Measurements from ENCODE around the gene XPC.
A peak's percentile ranks its signal among the peaks of the same experiment; 100 is the strongest.

Gene XPC

DNA sequence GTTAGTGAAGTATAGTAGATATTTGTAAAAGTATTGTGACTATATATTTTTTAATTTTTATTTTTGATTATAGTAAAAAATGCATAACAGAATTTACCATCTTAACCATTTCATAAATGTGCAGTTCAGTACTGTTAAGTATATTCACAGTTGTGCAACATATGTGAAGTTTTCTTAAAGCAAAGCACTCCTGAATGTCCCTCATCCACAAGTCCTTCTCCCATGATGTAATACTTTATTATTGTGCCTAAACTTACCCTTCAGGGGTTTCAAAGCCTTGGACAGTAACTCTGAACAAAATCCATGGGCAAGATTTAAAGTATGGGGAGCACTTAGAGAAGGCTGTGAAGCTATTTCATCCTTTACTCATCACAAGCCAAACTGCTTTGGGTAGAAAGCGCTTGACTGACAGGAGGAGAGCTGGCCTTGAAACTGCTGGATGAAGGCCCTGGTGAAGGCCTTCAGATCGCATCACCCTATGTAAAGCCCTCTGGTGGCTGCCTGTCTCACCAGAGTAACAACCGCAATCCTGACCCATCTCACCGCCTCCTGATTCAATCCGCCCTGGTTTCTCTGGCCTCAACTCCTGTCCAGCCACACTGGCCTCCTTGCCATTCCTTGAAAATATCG, 28.3 kb upstream of the XPC start:
- H3K27ac ChIP-seq: no peak overlapping the region
- TF ChIP-seq ZFX (IDR thresholded peaks at IDR 0.05): no peak
- TF ChIP-seq, protein P1, sequence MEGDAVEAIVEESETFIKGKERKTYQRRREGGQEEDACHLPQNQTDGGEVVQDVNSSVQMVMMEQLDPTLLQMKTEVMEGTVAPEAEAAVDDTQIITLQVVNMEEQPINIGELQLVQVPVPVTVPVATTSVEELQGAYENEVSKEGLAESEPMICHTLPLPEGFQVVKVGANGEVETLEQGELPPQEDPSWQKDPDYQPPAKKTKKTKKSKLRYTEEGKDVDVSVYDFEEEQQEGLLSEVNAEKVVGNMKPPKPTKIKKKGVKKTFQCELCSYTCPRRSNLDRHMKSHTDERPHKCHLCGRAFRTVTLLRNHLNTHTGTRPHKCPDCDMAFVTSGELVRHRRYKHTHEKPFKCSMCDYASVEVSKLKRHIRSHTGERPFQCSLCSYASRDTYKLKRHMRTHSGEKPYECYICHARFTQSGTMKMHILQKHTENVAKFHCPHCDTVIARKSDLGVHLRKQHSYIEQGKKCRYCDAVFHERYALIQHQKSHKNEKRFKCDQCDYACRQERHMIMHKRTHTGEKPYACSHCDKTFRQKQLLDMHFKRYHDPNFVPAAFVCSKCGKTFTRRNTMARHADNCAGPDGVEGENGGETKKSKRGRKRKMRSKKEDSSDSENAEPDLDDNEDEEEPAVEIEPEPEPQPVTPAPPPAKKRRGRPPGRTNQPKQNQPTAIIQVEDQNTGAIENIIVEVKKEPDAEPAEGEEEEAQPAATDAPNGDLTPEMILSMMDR (conservative IDR thresholded peaks at IDR 0.05): no peak

DNA sequence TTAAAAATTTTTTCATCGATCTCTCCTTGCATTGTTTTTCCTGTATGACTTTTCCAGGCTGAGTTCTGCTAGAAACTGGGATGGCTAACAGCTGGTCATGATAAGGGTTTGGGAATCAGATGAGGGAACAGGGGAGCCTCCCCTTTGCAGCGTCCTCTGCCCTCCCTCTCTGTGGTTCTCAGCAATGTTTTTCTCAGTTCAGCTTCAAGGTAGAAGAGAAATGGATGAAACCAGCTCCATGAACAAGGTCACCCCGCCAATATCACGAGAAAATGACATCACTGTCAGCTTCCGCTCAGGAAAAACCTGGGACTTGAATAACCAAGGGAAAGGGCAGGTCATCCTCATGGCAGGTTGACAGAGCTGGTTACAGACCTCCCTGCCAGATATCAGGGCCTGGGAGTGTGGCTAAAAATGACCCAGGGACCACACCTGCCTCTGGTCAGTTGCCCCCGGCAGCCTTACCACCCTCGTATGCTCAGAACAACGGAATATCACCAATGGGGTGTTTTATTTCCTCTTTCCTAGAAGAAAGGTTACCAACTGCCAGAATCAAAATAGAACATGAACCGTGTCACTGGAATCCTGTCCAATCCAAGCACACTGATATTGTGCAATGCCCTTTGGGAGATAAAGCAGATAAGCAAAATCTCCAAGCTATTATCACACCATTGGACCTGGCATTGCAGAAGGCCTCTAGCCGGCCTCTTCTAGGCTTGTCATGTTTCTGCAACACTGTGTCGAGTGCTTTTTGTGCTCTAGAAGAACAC, 26.3 kb upstream of the XPC start:
- peak overlapping the region; percentile 21; the same call in 1 of the 2 replicates for H3K27ac ChIP-seq
- TF ChIP-seq, protein P1 (conservative IDR thresholded peaks at IDR 0.05): no peak
- no peak for TF ChIP-seq ZFX (IDR thresholded peaks at IDR 0.05)

- no peak overlapping the region; the same call in 1 of the 2 replicates for H3K27ac ChIP-seq
- TF ChIP-seq ZFX (IDR thresholded peaks at IDR 0.05): no peak
- TF ChIP-seq, protein P1 (conservative IDR thresholded peaks at IDR 0.05): peak; percentile 85
These were observed 25.2 kb upstream of the XPC start for GRCh38 chr3:14203521-14204079.

GRCh38 chr3:14202874-14203520, 24.6 kb upstream of the XPC start:
- TF ChIP-seq ZFX (IDR thresholded peaks at IDR 0.05): no peak
- TF ChIP-seq, protein P1 (conservative IDR thresholded peaks at IDR 0.05): no peak
- no peak overlapping the region for H3K27ac ChIP-seq

DNA sequence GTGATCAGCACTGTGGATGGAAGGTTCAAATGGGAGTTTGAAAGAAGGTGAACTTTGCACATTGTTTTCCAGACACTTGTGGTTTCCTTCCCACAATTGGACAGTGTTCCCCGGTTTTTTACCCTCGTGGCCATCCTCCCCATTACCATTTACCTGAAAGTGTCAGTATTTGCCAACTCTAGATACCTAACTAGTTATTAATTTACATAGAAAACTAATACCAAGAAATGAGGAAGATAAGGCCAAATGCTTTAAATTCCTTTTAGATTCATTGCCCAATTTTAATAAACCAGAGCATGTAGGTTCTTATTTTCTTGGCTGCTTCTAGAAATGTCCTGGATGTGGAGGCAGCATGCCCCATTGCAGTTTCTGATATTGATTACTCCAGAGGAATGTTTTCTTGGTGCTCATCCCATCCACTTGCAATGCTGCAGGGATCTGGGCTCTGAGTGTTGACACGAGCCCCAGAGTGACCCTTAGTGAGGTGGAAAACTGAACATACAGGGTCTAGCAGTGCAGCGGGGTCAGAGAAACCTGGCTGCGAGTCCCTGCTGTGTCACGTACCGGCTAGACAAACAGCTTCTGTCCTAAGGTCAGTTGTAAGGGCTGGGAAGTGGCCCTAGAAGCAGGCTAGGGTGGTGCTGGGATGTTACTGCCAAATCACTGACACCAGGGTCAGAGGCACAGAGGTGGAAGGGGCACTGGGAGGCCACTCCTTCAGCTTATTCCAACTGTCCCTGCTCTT, 23.7 kb upstream of the XPC start:
- no peak for TF ChIP-seq ZFX (IDR thresholded peaks at IDR 0.05)
- TF ChIP-seq, protein P1 (conservative IDR thresholded peaks at IDR 0.05): no peak

GRCh38 chr3:14200841-14201240, 22.4 kb upstream of the XPC start:
- TF ChIP-seq, protein P1 (conservative IDR thresholded peaks at IDR 0.05): no peak
- TF ChIP-seq ZFX (IDR thresholded peaks at IDR 0.05): no peak
- no peak overlapping the region for H3K27ac ChIP-seq

More for the DNA sequence above, 23.7 kb upstream of the XPC start:
- no peak overlapping the region for H3K27ac ChIP-seq

Measured in C4-2B (cell line).